OCI-LY3 (cell line): ENCODE data around the gene CHCHD10.

ENCODE experiments used
- H2AFZ ChIP-seq: fragments of 200-600, 300-600 bp; shearing (Covaris generic); 2 replicates; pipeline ENCODE4 v1.6.0; 2014; ENCODE audit warnings: antibody characterized with exemption, low read depth, low read length
- H3K27ac ChIP-seq: fragments of 200-600, 300-600 bp; sonication (generic); 2 replicates; pipeline ENCODE4 v1.5.1; 2014; ENCODE audit warnings: mild to moderate bottlenecking, low read length, moderate library complexity, mixed read lengths
- H3K27me3 ChIP-seq: fragments of 200-600, 300-600 bp; sonication (generic); 2 replicates; pipeline ENCODE4 v1.6.1; 2014; ENCODE audit warnings: low read depth, low read length, mixed read lengths
- H3K36me3 ChIP-seq: fragments of 200-600, 300-600 bp; sonication (generic); replicated peaks from 2 replicates; pipeline ENCODE3; 2014; ENCODE audit warnings: low read depth, low read length, mixed read lengths
- H3K4me1 ChIP-seq: fragments of 300-600, 200-600 bp; sonication (generic); 2 replicates; pipeline ENCODE4 v1.6.1; 2014; ENCODE audit warnings: low read length, mixed read lengths
- H3K4me2 ChIP-seq: fragments of 200-600, 300-600 bp; sonication (generic); 2 replicates; pipeline ENCODE4 v1.6.1; 2014; ENCODE audit warnings: low read length, mixed read lengths
- H3K4me3 ChIP-seq: fragments of 300-600, 200-600 bp; sonication (generic); 2 replicates; pipeline ENCODE4 v1.5.1; 2014; ENCODE audit warnings: antibody characterized with exemption, mild to moderate bottlenecking, low read length, moderate library complexity
- H3K79me2 ChIP-seq: fragments of 300-600, 200-600 bp; shearing (Covaris generic); 2 replicates; pipeline ENCODE4 v1.6.1; 2014; ENCODE audit warnings: mild to moderate bottlenecking, low read length, mixed read lengths
- H3K9ac ChIP-seq: fragments of 300-600, 200-600 bp; shearing (Covaris generic); 2 replicates; pipeline ENCODE4 v1.6.0; 2014; ENCODE audit warnings: mild to moderate bottlenecking, low read length, moderate library complexity
- H3K9me3 ChIP-seq: fragments of 200-600, 300-600 bp; shearing (Covaris generic); 2 replicates; pipeline ENCODE4 v1.6.1; 2014; ENCODE audit warnings: low read length, mixed read lengths; ENCODE audit not compliant: insufficient read depth
- H4K20me1 ChIP-seq: fragments of 200-600, 300-600 bp; sonication (generic); 2 replicates; pipeline ENCODE4 v1.6.1; 2016; ENCODE audit warnings: low read length, mixed read lengths; ENCODE audit not compliant: insufficient read depth
- CTCF ChIP-seq: fragments of 200-600, 300-600 bp; sonication (generic); IDR thresholded peaks from 2 replicates; pipeline ENCODE4 v1.5.1; 2014; ENCODE audit warnings: antibody characterized with exemption, low read length, low read depth
- EZH2phosphoT487 ChIP-seq: fragments of 200-600 bp; shearing (Covaris generic); IDR thresholded peaks from 2 replicates; pipeline ENCODE4 v1.6.1; 2018; ENCODE audit warnings: antibody characterized with exemption, mixed run types, low read depth

CHCHD10 gene

DNA sequence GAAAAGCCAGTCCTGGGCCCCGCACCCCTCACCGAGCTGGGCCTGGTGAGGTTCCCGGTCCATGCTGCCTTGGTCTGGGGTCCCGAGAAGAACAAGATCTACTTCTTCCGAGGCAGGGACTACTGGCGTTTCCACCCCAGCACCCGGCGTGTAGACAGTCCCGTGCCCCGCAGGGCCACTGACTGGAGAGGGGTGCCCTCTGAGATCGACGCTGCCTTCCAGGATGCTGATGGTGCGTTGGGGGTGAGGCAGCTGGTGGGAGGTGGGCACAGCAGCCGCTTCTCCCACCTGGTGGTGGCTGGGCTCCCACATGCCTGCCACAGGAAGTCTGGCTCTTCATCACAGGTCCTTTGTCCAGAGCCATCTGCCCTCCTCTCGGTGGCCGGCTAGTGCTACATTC, 14.5 kb upstream of the CHCHD10 start:
- Histone ChIP-seq H3K4me2 (no peak overlapping the region), H3K9ac (no peak overlapping the region), H3K9me3 (no peaks in the 10 kb centered on the region), H4K20me1 (no peaks in the 10 kb centered on the region), H3K4me1 (peaks cover 6% of the 10 kb centered on the region), H2AFZ (no peak overlapping the region), H3K27ac (no peak overlapping the region), H3K79me2 (peaks cover under 1% of the 10 kb centered on the region; the same call in 1 of the 2 replicates), H3K27me3 (no peaks in the 10 kb centered on the region), H3K4me3 (no peak overlapping the region), H3K36me3 (no peaks in the 10 kb centered on the region)
- TF ChIP-seq EZH2phosphoT487 (no peak), CTCF (no peak)

GRCh38 chr22:23781511-23782183, 13.9 kb upstream of the CHCHD10 start:
- TF ChIP-seq CTCF (no peak), EZH2phosphoT487 (no peak)
- no peak overlapping the region for H3K9ac ChIP-seq

DNA sequence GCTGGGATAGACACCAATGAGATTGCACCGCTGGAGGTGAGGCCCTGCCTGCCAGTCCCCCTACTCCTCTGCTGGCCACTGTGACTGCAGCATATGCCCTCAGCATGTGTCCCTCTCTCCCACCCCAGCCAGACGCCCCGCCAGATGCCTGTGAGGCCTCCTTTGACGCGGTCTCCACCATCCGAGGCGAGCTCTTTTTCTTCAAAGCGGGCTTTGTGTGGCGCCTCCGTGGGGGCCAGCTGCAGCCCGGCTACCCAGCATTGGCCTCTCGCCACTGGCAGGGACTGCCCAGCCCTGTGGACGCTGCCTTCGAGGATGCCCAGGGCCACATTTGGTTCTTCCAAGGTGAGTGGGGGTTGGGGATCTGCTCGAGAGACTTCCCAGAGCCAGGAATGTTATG, 13.3 kb upstream of the CHCHD10 start:
- no peaks in the 10 kb centered on the region for H3K27me3 ChIP-seq
- no peak overlapping the region for H3K4me2 ChIP-seq
- no peaks in the 10 kb centered on the region for H3K36me3 ChIP-seq
- H3K4me3 ChIP-seq = no peak overlapping the region
- no peak for TF ChIP-seq EZH2phosphoT487
- TF ChIP-seq CTCF = no peak
- H3K79me2 ChIP-seq = no peaks in the 10 kb centered on the region
- H4K20me1 ChIP-seq = no peaks in the 10 kb centered on the region
- H2AFZ ChIP-seq = no peak overlapping the region
- H3K4me1 ChIP-seq = peaks cover under 1% of the 10 kb centered on the region
- no peaks in the 10 kb centered on the region for H3K9me3 ChIP-seq
- no peak overlapping the region for H3K9ac ChIP-seq
- H3K27ac ChIP-seq = no peak overlapping the region

More at GRCh38 chr22:23781511-23782183, 13.9 kb upstream of the CHCHD10 start:
- no peaks in the 10 kb centered on the region for H3K27me3 ChIP-seq
- H3K36me3 ChIP-seq = no peaks in the 10 kb centered on the region
- H2AFZ ChIP-seq = no peak overlapping the region
- H3K9me3 ChIP-seq = no peaks in the 10 kb centered on the region
- peaks cover 6% of the 10 kb centered on the region for H3K4me1 ChIP-seq
- H3K4me2 ChIP-seq = no peak overlapping the region
- no peak overlapping the region for H3K4me3 ChIP-seq
- no peaks in the 10 kb centered on the region for H4K20me1 ChIP-seq
- H3K27ac ChIP-seq = no peak overlapping the region
- H3K79me2 ChIP-seq = no peaks in the 10 kb centered on the region

- no peaks in the 10 kb centered on the region for H3K27me3 ChIP-seq
- no peak overlapping the region for H2AFZ ChIP-seq
- no peak overlapping the region for H3K27ac ChIP-seq
- H3K4me1 ChIP-seq = no peaks in the 10 kb centered on the region
- H4K20me1 ChIP-seq = no peaks in the 10 kb centered on the region
- no peak overlapping the region for H3K4me2 ChIP-seq
- H3K79me2 ChIP-seq = no peaks in the 10 kb centered on the region
- H3K36me3 ChIP-seq = no peaks in the 10 kb centered on the region
- no peaks in the 10 kb centered on the region for H3K9me3 ChIP-seq
- no peak overlapping the region for H3K9ac ChIP-seq
- TF ChIP-seq EZH2phosphoT487 (no peak), CTCF (no peak)
- H3K4me3 ChIP-seq = no peak overlapping the region
These were observed 12.5 kb upstream of the CHCHD10 start for GRCh38 chr22:23780146-23780748.
